GM23248 (cell line): ENCODE results near the gene F10. TPM values are rescaled to one million over a fixed set of nuclear protein-coding genes. Genes with fewer than 3 reads are reported as not detected.

Experiments used
- DNase-seq: peaks from one replicate; pipeline ENCODE4 v3.0.0-alpha.2; 2015
- H2AFZ ChIP-seq: fragments of 200-600 bp; sonication (generic); 2 replicates; pipeline ENCODE4 v1.6.1; 2016; ENCODE audit warnings: antibody characterized with exemption
- H3F3A ChIP-seq: fragments of 200-600 bp; sonication (generic); 2 replicates; pipeline ENCODE4 v1.6.1; 2016; ENCODE audit warnings: mild to moderate bottlenecking, antibody characterized with exemption, mixed run types; ENCODE audit not compliant: insufficient read depth
- H3K27ac ChIP-seq: fragments of 200-600 bp; sonication (generic); 2 replicates; pipeline ENCODE4 v1.5.1; 2016; ENCODE audit warnings: mild to moderate bottlenecking
- H3K27me3 ChIP-seq: fragments of 200-600 bp; sonication (generic); replicated peaks from 2 replicates; pipeline ENCODE4 v1.6.1; 2016; ENCODE audit warnings: mild to moderate bottlenecking; ENCODE audit not compliant: insufficient read depth
- H3K36me3 ChIP-seq: fragments of 200-600 bp; sonication (generic); 2 replicates; pipeline ENCODE4 v1.6.1; 2016; ENCODE audit warnings: low read depth, mild to moderate bottlenecking
- H3K4me1 ChIP-seq: fragments of 200-600 bp; sonication (generic); 2 replicates; pipeline ENCODE4 v1.6.1; 2016; ENCODE audit warnings: mild to moderate bottlenecking; ENCODE audit not compliant: insufficient read depth
- H3K4me2 ChIP-seq: fragments of 200-600 bp; sonication (generic); one replicate; pipeline ENCODE4 v1.6.1; 2016; ENCODE audit warnings: mild to moderate bottlenecking; ENCODE audit not compliant: unreplicated experiment
- H3K4me3 ChIP-seq: fragments of 200-600 bp; sonication (generic); 2 replicates; pipeline ENCODE4 v1.5.1; 2016; ENCODE audit warnings: mild to moderate bottlenecking
- H3K79me2 ChIP-seq: fragments of 200-600 bp; sonication (generic); 2 replicates; pipeline ENCODE4 v1.6.1; 2016; ENCODE audit warnings: mild to moderate bottlenecking; ENCODE audit not compliant: insufficient read depth
- H3K9ac ChIP-seq: fragments of 200-600 bp; sonication (generic); 2 replicates; pipeline ENCODE4 v1.6.1; 2016; ENCODE audit warnings: mild to moderate bottlenecking
- H3K9me2 ChIP-seq: fragments of 200-600 bp; sonication (generic); 2 replicates; pipeline ENCODE4 v1.6.1; 2016; ENCODE audit warnings: mixed run types, mild to moderate bottlenecking, moderate library complexity; ENCODE audit not compliant: insufficient read depth
- H3K9me3 ChIP-seq: fragments of 200-600 bp; sonication (generic); one replicate; pipeline ENCODE4 v1.6.1; 2017; ENCODE audit warnings: low read depth
- H4K20me1 ChIP-seq: fragments of 200-600 bp; sonication (generic); 2 replicates; pipeline ENCODE4 v1.6.0; 2016; ENCODE audit not compliant: insufficient read depth
- EZH2 ChIP-seq: fragments of 200-600 bp; sonication (generic); IDR thresholded peaks from 2 replicates; pipeline ENCODE4 v1.6.1; 2018; ENCODE audit warnings: antibody characterized with exemption, mild to moderate bottlenecking; ENCODE audit not compliant: insufficient read depth, poor library complexity, severe bottlenecking
- EZH2phosphoT487 ChIP-seq: fragments of 200-600 bp; sonication (generic); IDR thresholded peaks from 2 replicates; pipeline ENCODE4 v1.6.1; 2018; ENCODE audit warnings: antibody characterized with exemption, moderate library complexity, mild to moderate bottlenecking, low read depth; ENCODE audit not compliant: insufficient read depth
- WGBS, 2 experiments: methylation state at CpG; one replicate each; pipeline ENCODE4 v1.1.6; 2015 to 2017; ENCODE audit warnings: low lambda C conversion rate in 2 of 2, low coverage in 1 of 2; ENCODE audit errors: missing lambda C conversion rate in 2 of 2; 5-methylcytosine and 5-hydroxymethylcytosine counted together
- in situ Hi-C: fragments of 300-500 bp; cut with MboI; formaldehyde crosslinking; loops from 2 replicates; pipeline ENCODE4 v1.15.0; 2020
- polyA plus RNA-seq: library from polyadenylated mRNA; unstranded; fragments of >200 nt; fragmentation: Nextera tagmentation; extraction: Ambion mirVana; gene quantifications from 2 replicates; pipeline ENCODE4 v1.2.1, GENCODE V29; 2016
- total RNA-seq: library from RNA; depleted of rRNA; stranded (reverse); fragments of >200 nt; shearing (Covaris generic); gene quantifications from 2 replicates; pipeline ENCODE4 v1.2.3, GENCODE V29; 2014

Gene F10
- total and polyA plus RNA-seq, 2 experiments from 2014 or later: 7.8 to 9.1 TPM

DNA sequence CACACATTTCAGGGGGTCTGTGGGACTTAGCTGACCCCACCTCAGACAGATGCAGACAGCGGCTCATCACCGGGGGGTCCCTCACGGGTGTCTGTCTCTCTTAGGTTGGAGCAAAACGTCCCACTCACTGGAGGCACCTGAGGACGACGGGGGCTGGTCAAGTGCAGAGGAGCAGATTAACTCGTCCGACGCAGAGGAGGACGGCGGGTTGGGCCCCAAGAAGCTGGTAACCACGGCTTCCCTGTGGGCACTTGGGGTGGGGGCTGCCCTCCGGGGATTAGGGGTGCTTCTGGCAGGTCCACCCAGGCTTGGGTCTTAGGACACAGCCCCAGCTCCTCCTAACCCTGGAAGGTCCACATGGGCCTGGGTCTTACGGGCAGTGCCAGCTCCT is 28.2 kb upstream of the F10 start:
- no peaks in the 10 kb centered on the region for H3K36me3 ChIP-seq
- H3K4me3 ChIP-seq: no peak overlapping the region
- H3K27me3 ChIP-seq: peaks cover 21% of the 10 kb centered on the region
- H3F3A ChIP-seq: no peaks in the 10 kb centered on the region
- H2AFZ ChIP-seq: no peak overlapping the region
- H3K9ac ChIP-seq: no peak overlapping the region
- no peak for DNase-seq
- no peaks in the 10 kb centered on the region for H3K9me3 ChIP-seq
- H3K27ac ChIP-seq: no peak overlapping the region
- in situ Hi-C loops: no loop called here
- WGBS, 2 experiments: 54 to 57% methylated on average over 11 to 14 of the region's 14 CpGs
- H3K9me2 ChIP-seq: no peaks in the 10 kb centered on the region
- no peaks in the 10 kb centered on the region for H4K20me1 ChIP-seq
- no peak overlapping the region for H3K4me2 ChIP-seq
- H3K4me1 ChIP-seq: 0 out of 2 replicates have a peak, but pooled peaks cover 7% of the 10 kb centered on the region
- no peaks in the 10 kb centered on the region for H3K79me2 ChIP-seq
- no peak for TF ChIP-seq EZH2
- TF ChIP-seq EZH2phosphoT487: no peak

DNA sequence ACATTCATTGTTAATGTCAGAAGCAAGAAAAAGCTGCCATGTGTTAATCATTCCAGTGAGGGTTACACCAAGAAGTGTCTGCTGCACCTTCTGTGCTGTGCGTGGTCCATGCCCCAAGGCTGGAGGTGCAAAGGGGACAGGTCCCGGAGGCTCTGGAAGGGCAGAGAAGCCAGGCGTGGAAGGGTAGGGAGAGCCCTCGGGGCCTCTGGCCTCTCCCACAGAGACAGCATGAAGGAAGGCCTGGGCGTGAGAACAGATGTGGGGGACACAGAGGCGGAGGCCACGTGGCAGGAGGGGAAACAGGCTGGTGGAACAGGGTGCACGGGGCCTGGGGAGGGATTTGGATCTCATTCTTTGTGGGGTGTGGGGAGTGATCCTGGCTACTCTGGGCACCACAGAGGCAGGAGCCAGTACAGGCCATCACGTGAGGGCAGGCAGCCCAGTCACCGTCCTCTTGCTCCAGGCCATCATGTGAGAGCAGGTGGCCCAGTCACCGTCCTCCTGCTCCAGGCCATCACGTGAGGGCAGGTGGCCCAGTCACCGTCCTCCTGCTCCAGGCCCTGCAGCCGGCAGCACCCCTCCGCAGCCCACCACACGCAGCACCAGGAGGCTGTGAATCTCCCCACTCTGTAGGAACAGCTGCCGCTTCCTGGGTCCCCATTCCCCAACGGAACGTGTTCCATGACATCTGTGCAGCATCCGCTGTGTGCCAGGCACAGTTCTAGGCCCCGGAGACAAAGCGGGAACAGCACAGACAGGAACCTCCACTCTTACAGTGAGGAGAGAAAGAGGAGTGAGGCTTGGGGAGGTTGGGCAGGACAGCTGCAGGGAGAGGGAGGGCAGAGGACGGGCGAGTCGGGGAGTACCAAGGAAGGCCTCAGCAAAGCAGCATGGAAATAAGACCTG is 27.2 kb upstream of the F10 start:
- in situ Hi-C loops: no loop called here
- Histone ChIP-seq H3F3A (no peaks in the 10 kb centered on the region), H3K9ac (no peak overlapping the region), H2AFZ (no peak overlapping the region), H3K27ac (no peak overlapping the region), H3K4me3 (no peak overlapping the region), H3K9me3 (no peaks in the 10 kb centered on the region), H4K20me1 (no peaks in the 10 kb centered on the region), H3K4me1 (0 out of 2 replicates have a peak, but pooled peaks cover 7% of the 10 kb centered on the region), H3K9me2 (no peaks in the 10 kb centered on the region), H3K79me2 (no peaks in the 10 kb centered on the region), H3K27me3 (peaks cover 31% of the 10 kb centered on the region), H3K36me3 (no peaks in the 10 kb centered on the region), H3K4me2 (no peak overlapping the region)
- no peak for TF ChIP-seq EZH2phosphoT487
- no peak for TF ChIP-seq EZH2
- WGBS, 2 experiments: 73 to 78% methylated on average over 25 of the region's 25 CpGs
- no peak for DNase-seq

DNA sequence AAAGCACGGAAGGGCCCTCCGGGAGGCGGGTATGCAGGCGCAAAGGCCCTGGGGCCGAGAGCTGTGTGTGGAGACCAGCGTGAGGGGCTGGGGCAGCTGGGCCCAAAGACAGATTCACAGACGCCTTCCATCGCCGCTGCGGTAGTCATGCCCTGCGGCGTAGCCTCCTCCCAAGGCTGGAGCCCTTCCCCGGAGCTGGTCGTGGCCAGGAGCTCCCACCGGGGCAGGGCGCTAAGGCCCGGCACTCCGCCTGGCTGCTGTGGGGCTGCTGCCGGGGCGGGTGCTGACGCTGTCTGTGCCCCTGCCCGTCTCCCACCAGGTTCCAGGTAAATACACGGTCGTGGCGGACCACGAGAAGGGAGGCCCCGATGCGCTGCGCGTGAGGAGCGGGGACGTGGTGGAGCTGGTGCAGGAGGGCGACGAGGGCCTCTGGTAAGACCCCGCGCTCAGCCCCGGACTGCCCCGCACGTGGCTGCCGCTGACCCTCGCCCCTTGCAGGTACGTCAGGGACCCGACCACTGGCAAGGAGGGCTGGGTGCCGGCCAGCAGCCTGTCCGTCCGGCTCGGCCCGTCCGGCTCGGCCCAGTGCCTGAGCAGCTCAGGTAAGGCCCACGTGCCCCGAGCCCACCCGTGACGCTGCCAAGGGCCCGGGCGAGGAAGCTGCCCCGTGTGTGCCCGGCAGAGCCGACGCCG is 26.4 kb upstream of the F10 start:
- Histone ChIP-seq H2AFZ (no peak overlapping the region), H3K9me2 (no peaks in the 10 kb centered on the region), H3K4me2 (no peak overlapping the region), H4K20me1 (no peaks in the 10 kb centered on the region), H3K4me1 (0 out of 2 replicates have a peak, but pooled peaks cover 7% of the 10 kb centered on the region), H3K4me3 (no peak overlapping the region), H3K79me2 (no peaks in the 10 kb centered on the region), H3K27ac (no peak overlapping the region), H3K9me3 (no peaks in the 10 kb centered on the region), H3F3A (no peaks in the 10 kb centered on the region), H3K27me3 (peaks cover 31% of the 10 kb centered on the region), H3K36me3 (no peaks in the 10 kb centered on the region), H3K9ac (no peak overlapping the region)
- 91% methylated on average over 46 to 59 of the region's 61 CpGs for WGBS, 2 experiments
- in situ Hi-C loops: no loop called here
- DNase-seq: no peak
- TF ChIP-seq EZH2phosphoT487 (no peak), EZH2 (no peak)

DNA sequence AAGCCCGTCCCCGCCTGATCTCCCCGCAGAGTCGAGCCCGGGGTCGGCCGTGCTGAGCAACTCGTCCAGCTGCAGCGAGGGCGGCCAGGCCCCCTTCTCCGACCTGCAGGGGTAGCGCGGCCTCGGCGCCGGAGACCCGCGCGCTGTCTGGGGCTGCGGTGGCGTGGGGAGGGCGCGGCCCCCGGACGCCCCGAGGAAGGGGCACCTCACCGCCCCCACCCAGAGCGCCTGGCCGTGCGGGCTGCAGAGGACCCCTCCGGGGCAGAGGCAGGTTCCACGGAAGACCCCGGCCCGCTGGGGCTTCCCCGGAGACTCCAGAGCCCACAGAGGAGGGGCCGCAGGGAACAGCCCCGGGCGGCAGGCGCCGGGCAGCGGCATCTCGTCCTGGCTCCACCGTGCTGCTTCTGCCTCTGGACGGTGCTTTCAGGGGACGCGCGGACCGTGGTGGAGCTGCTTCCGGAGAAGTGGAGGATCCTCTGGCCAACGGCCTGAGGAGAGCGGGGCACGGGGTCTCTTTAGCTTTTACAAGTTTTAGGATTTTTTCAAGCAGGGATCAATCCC is 25.8 kb upstream of the F10 start:
- no peaks in the 10 kb centered on the region for H3K36me3 ChIP-seq
- TF ChIP-seq EZH2 (no peak), EZH2phosphoT487 (no peak)
- H3K4me3 ChIP-seq: no peak overlapping the region
- H3K9me2 ChIP-seq: no peaks in the 10 kb centered on the region
- no peaks in the 10 kb centered on the region for H3F3A ChIP-seq
- 0 out of 2 replicates have a peak, but pooled peaks cover 7% of the 10 kb centered on the region for H3K4me1 ChIP-seq
- 94 to 96% methylated on average over 40 to 46 of the region's 52 CpGs for WGBS, 2 experiments
- H3K9ac ChIP-seq: no peak overlapping the region
- no peak overlapping the region for H3K4me2 ChIP-seq
- DNase-seq: no peak
- no peaks in the 10 kb centered on the region for H3K9me3 ChIP-seq
- no peaks in the 10 kb centered on the region for H3K79me2 ChIP-seq
- H2AFZ ChIP-seq: no peak overlapping the region
- in situ Hi-C loops: no loop called here
- peaks cover 31% of the 10 kb centered on the region for H3K27me3 ChIP-seq
- H4K20me1 ChIP-seq: no peaks in the 10 kb centered on the region
- no peak overlapping the region for H3K27ac ChIP-seq
